GM20000 (cell line): ENCODE results near the gene TIPRL.

Source experiments
- DNase-seq: peaks from one replicate; pipeline ENCODE4 v3.0.0; 2012; ENCODE audit warnings: low spot score
- CTCF ChIP-seq: IDR thresholded peaks from 2 replicates; pipeline ENCODE4 v1.5.1; 2012; ENCODE audit warnings: mild to moderate bottlenecking, control low read depth; ENCODE audit errors: extremely low read depth, missing control alignments

TIPRL gene

GRCh38 chr1:168224991-168225390 is 46.2 kb downstream of the TIPRL start:
- no peak for TF ChIP-seq CTCF
- DNase-seq, result no peak

GRCh38 chr1:168225476-168226190 is 46.9 kb downstream of the TIPRL start, which contains the start of gene SFT2D2:
SFT2D2 (plus strand) TSS chr1:168226004; CDS start chr1:168226080, 76 bp downstream.
- DNase-seq, result peak; percentile 94
- no peak for TF ChIP-seq CTCF

GRCh38 chr1:168227620-168228019 is 48.9 kb downstream of the TIPRL start:
- TF ChIP-seq CTCF, result no peak
- peak; percentile 39 for DNase-seq

- no peak for TF ChIP-seq CTCF
- DNase-seq, result no peak
These were observed 51.1 kb downstream of the TIPRL start for GRCh38 chr1:168229893-168230292.

- no peak for DNase-seq
- TF ChIP-seq CTCF, result no peak
These were observed 51.9 kb downstream of the TIPRL start for GRCh38 chr1:168230709-168231108.

- peak; percentile 31 for TF ChIP-seq CTCF
These were observed 56.2 kb downstream of the TIPRL start for GRCh38 chr1:168234846-168235547.

GRCh38 chr1:168235548-168235885 is 56.8 kb downstream of the TIPRL start:
- DNase-seq, result no peak
- TF ChIP-seq CTCF, result no peak

More at GRCh38 chr1:168234846-168235547, 56.2 kb downstream of the TIPRL start:
- peak; percentile 51 for DNase-seq
